Measurements from ENCODE around the gene WDR1.

The WDR1 gene

GRCh38 chr4:10113362-10114047, 3.1 kb downstream of the WDR1 start:
- DNase-seq, result no peak

DNA sequence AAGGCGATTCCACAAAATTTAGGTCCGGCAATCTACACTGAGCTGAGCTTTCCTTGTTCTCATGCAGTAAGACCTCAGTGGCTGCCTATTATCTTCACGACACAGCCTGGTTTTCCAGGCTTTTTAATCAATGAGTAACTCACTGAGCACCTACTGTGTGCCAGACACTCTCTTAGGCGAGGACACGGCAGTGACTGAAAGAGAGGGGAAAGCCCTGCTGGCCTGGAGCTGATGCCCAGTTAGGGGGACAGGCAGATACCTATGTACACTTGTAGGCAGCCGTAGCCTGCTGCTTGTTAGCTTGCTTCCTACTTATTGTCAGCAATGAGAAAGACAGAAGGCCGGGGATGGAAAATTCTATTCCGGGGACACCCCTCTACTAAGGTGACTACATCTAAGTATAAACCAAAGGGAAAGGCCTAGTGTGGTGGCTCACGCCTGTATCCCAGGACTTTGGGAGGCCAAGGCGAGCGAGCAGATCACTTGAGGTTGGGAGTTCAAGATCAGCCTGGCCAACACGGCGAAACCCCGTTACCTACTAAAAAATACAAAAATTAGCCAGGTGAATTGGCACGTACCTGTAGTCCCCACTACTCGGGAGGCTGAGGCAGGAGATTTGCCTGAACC, 3.8 kb downstream of the WDR1 start:
- no peak for DNase-seq

DNA sequence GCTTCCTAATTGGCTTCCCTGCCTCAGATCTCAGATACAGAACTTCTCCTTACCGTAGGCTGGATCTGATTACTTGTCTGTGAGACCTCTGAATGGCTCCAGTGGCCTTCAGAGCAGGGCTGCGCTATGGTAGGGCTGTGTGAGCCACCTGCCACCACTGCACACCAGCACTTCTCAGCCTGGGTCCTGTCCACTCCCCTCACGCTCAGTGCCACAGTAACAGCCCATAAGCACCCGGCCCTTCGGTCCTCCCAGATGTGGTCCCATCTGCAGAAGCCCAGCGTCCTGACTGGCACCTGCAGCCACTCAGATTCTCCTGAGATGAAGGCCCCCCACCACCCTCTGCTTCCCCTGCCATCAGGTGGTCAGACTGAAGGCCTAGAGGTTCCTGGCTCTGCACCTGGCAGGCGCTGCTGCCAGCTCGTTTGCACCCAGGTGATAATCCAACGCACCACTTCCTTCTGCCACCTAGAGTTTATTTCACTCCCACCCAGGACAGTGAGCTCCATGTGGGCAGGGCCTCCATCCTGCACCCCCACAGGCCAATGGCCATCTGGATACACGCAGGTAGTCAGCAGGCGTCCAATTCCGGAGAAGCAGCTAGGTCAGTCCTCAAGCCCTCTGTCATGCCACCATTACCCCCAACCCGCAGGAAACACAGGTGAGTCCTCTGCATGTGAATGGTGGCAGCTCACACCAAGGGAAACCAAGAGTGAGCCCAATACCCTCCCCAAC, 5.4 kb downstream of the WDR1 start:
- no peak for DNase-seq

DNA sequence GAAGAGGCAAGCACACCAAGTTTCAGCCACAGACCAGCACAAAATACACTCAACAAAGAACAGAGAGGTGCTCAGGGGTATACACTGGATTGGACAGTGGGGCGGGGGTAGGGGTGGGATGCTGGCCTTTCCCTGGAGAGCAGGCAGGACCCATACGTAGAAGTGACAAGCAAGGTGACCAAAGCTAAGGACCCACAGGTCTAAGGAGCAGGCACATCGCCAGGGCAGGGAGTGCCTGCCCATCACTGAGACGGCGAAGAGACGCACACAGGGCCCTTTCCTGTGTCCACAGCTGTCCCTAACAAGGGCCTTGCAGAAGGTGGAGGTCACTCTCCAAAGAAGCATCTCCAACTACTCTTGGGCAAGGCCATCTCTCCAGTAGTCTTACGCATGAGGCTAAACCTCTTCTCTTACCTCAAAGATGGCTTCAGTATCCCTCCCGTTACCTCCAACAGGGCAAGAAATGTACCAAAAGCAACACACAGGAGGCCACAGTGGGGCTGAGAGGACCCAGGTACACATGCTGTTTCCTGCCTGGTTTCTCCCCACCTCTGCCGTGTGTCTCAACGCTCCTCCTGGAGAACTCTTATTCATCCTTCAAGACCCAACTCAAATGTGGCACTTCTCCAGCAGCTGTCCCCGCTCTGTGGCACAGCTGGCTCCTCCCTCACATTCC, 6.5 kb downstream of the WDR1 start:
- no peak for DNase-seq

- DNase-seq, result no peak
These were observed 7.5 kb downstream of the WDR1 start for GRCh38 chr4:10108818-10109783.

GRCh38 chr4:10108391-10108790, 8.2 kb downstream of the WDR1 start:
- no peak for DNase-seq

DNA sequence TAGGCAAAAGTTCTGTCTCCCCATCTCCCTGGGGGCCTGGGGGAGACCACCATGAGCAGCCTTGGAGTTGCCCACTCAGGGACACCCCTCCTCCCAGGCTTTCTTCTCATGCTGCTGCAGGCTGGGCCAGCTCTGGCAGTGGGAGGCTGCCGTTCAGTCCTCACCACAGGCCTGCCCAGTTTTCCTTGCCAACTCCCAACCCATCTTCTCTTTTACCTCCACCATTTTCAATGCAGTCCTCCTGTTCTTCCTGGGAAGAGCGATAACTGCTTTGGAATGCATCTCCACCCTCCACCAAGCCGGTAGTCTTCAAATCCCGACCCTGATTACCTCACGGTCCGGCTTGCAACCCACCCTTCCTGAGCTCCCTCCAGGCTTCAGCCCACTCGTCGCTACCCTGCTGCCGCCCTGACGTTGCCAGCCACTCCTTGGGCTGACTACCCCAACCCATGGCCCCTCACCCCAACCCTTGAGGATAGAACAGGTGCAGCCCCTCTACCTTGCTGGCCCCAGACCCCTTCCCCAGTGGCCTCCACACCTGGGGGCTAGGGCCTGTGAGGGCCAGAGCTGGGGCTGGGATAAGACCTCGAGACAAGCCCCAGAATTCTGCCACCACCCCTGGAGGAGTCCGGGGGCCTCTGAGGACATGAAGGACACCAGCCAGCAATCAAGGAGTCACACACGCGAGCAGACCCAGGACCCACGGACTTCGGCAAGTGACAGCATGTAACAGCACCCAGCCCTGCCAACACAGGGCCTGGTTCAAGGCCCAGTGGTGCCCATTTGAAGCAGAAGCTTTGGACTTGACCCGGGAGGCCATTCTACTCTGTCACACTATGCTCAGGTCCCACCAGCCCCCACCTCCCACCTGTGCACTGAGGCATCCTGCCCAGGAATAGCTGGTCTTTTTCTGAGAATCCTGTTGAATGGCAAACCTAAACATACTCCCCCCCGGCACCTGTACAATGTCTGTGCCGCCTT, 9.2 kb downstream of the WDR1 start:
- DNase-seq, result peak; percentile 65

DNA sequence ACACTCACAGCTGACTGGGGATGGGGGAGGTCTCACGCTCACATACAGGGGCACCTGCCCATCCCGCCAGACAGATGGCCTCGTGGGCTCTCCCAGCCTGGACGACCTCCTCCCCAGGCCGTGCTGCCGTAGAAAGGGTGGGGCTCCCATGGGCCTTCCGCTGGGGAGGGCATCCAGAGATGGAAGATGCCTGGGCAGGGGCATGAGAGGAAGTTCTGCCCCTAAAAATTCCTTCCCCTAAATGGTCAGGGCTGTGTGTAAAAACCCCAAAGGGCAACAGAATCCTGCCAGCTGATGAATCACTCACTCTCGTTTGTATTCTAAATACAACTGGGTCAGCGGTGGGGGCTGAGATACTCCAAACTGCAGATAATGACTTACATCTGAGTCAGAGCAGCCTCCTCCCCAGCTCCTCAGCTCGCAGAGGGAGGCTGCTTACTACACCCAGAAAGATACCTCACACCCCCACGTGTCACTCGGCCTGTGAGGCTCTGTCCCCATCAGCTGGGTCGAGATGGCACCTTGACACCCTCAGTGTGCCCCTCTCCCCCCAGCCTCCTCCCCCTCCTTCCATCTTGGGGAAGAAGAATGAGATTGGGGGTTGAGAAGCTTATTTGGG, 10.1 kb downstream of the WDR1 start:
- peak; percentile 99 for DNase-seq

- DNase-seq, result no peak
These were observed 10.7 kb downstream of the WDR1 start for GRCh38 chr4:10105920-10106319.

- DNase-seq, result peak; percentile 37
These were observed 11.2 kb downstream of the WDR1 start for GRCh38 chr4:10105421-10105820.

DNA sequence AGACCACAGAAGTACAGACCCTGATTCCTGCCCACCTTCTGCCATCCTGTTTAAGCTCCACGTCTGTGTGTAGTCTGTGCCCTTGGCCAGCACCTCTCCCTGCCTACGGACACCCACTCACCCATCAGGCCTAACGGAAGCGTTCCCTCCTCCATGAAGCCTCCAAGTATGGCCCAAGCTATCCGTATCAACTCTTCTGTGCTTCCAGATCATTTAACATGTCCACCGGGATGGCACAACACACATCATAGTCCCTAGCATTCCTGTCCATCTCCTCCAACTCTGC, 11.7 kb downstream of the WDR1 start:
- no peak for DNase-seq

DNA sequence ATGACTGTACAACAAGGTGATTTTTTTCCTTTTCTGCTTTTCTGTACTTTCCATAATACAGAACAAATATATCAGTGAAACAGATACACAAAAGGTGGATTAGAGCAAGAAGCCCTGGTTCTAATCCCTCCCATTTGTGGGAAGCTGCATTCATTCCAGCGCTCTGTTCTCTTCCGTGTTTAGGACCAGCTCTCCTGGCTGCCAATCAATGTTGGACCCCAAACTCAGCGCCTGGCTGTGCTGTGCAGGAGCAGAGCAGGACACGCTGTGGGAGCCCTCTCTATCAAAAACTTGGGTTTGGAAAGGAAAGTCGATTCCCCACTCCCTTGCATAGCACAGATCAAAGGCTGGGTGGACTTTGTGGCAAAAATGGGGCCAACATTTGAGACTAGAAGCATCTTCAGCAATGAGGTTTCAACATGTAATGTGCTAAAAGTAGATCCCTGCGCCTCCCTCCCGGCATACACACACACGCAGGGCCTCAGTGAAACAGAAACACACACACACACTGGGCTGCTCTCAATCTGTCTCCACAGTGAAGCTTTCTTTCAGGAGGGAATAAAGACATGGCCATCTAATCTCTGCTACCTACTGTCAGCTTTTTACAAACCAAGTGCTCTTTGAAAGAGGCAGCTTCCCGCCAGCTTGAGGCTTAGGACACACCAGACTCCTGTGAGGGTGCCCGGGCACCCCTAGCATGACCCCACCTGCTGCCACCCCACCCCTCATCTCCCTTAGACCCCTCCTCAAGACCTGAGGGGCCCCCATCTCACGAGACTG, 12.2 kb downstream of the WDR1 start:
- DNase-seq, result peak; percentile 34

DNA sequence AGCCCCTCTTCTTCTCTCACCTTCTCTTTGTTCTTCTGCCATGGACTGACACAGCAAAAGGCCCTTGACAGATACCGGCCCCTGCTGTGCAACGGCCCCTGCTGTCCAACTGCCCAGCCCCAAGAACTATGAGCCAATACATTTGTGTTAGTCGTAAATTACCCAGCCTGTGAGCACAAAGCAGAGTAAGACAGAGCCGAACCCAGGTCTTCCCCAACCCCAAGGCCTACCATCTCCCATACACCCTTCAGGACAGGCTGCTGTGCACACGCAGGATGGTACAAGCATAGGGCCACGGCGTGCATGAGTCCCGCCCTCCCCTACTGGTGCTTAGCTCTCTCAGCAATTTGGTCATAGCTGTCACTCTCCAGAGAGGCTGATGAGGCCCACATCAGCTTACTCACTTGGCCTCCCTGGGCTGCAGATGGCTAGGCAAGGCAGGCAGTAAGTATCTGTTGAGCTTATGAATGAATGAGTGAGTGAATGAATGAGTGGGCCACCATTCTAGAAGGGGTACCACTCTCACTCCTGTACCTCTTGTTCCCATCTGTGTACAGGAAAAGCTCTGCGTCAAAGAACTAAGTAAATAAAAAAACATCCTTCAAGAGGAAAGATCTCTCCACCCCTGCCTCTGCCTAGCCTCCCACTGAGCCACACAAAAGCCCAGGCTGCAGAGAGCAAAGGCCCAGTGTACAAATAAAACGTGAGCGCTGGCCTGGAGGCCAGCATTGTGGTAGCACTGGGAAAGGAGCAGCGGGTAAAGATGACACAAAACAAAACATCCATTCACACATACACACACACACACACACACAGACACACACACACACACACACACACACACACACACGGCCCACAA, 13.9 kb downstream of the WDR1 start:
- no peak for DNase-seq

- DNase-seq, result no peak
These were observed 14.7 kb downstream of the WDR1 start for GRCh38 chr4:10101671-10102473.

DNA sequence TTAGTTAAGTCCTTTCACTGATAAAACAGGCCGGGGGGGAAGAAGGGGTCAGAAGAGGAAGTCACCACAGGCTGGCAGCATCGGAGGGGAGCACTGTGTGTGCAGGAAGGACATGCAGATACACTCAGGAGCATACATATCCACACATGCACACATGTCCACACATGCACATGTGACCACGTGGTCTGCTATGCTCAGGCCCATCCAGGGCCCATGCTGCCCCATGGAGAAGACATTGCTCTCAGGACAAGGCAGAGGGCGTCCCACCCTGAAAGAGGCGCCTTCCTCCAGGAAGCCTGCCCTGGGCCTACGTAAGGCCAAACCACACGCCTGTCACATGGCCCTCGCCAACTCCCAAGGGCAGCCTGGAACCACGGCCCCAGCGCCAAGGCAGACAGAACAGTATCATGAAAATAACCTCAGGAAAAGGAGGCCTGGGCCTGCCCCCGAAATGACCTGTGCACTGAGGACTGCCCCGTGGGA, 15.8 kb downstream of the WDR1 start:
- DNase-seq, result no peak

DNA sequence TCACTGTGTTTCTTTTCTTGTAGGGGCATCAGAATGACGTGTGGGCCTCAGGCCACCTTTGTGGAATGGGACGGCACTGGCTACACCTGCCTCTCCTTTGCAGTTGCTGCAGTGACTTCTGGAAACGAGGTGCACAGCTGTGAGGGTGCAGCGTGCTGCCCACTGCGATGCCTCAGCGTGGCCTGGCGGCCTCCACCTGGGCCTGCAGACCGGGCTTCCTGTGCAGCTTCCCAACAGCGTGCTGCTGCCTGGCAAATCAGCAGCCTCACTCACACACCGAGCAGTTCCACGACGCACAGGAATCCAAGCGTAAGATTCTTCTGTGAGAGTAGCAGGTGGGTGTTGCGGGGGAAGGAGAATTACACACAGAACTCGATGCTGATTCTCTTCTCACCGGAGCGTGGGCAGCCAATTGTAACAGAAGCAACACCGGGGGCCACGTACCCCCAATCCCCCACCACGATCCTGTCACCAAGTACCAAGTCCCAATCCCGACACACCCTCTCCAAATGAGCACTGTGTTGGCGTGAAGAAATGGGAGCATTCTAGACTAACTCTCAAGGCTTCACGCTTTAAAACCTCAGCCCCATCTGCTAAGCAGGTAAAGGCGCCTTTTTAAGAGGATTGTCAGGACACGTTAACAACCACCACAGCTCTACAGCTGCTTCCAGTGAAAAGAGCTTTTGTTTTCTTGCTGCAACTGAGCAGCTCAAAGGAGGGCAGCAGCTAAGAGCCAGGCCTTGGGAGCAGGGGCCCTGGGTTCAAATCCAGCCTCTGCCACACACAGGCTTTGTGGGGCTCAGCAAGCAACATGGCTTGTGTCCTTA, 16.9 kb downstream of the WDR1 start:
- no peak for DNase-seq

- peak; percentile 71 for DNase-seq
These were observed 17.8 kb downstream of the WDR1 start for GRCh38 chr4:10098780-10099160.
